Lung (tissue), 12 donors: ENCODE data around the gene MYH14. TPM values are rescaled to one million over a fixed set of nuclear protein-coding genes. Genes with fewer than 3 reads are reported as not detected.

Experiments used
- ATAC-seq: fragments of 200-7000 bp; cut with Tn5 transposase; one replicate; pipeline ENCODE4 v1.9.1; 2020; ENCODE audit warnings: moderate number of reproducible peaks; ENCODE audit not compliant: insufficient read depth, low FRiP score
- DNase-seq, 3 donors: peaks; one replicate each; pipeline ENCODE4 v3.0.0-alpha.2; 2013 to 2017
- H3K27ac ChIP-seq, 2 donors: one replicate each; pipeline ENCODE4 v1.5.1; 2013; ENCODE audit warnings: mild to moderate bottlenecking in 2 of 2, moderate library complexity in 2 of 2, control low read depth in 1 of 2, inconsistent platforms in 1 of 2, low read depth in 1 of 2, low read length in 1 of 2
- H3K27me3 ChIP-seq, 3 donors: one replicate each; pipeline ENCODE4 v1.5.1; 2013; ENCODE audit warnings: low read length in 2 of 3; ENCODE audit not compliant: control insufficient read depth in 3 of 3, insufficient read depth in 3 of 3
- H3K36me3 ChIP-seq, 4 donors: one replicate each; pipeline ENCODE4 v1.5.1; 2013; ENCODE audit warnings: low read length in 4 of 4, mild to moderate bottlenecking in 1 of 4, moderate library complexity in 1 of 4; ENCODE audit not compliant: control insufficient read depth in 4 of 4, insufficient read depth in 4 of 4
- H3K4me1 ChIP-seq, 5 donors: one replicate each; pipeline ENCODE4 v1.5.1; 2013; ENCODE audit warnings: low read length in 5 of 5, mild to moderate bottlenecking in 2 of 5, moderate library complexity in 1 of 5; ENCODE audit not compliant: control insufficient read depth in 5 of 5, insufficient read depth in 5 of 5
- H3K4me3 ChIP-seq: one replicate; pipeline ENCODE4 v1.5.1; 2013; ENCODE audit warnings: mild to moderate bottlenecking, control low read depth, moderate library complexity
- H3K9ac ChIP-seq, 2 donors: one replicate each; pipeline ENCODE4 v1.5.1; 2013; ENCODE audit warnings: low read length in 2 of 2, control low read depth in 1 of 2; ENCODE audit not compliant: insufficient read depth in 1 of 2
- H3K9me3 ChIP-seq, 4 donors: one replicate each; pipeline ENCODE4 v1.5.1; 2013; ENCODE audit warnings: low read length in 3 of 4, mild to moderate bottlenecking in 1 of 4, moderate library complexity in 1 of 4; ENCODE audit not compliant: control insufficient read depth in 4 of 4, insufficient read depth in 3 of 4
- CTCF ChIP-seq: IDR thresholded peaks from 2 replicates; pipeline ENCODE4 v1.5.1; 2012; ENCODE audit warnings: mild to moderate bottlenecking; ENCODE audit errors: control extremely low read depth, extremely low read depth
- WGBS, 2 donors: extraction: QIAGEN DNeasy Blood & Tissue Kit; methylation state at CpG; one replicate each; pipeline ENCODE4 v1.1.7; 2013; 5-methylcytosine and 5-hydroxymethylcytosine counted together
- polyA plus RNA-seq, 2 donors: library from polyadenylated mRNA; stranded (reverse); fragments of 200-250 nt; gene quantifications; one replicate each; pipeline ENCODE4 v1.2.1, GENCODE V29; 2013
- total RNA-seq, 2 donors: library from RNA; depleted of rRNA in 1 of 2; stranded (reverse); fragments of >200 nt in 1 of 2; gene quantifications; one replicate each; pipeline ENCODE4 v1.2.1, GENCODE V29; 2014 to 2021
- donor health status: control.
- donor health status: control.
- donor health status: Bipolar disorder and iron deficiency.
- donor health status: healthy.
- donor health status: DM: yes; HTN: yes; CAD: no.

MYH14 gene
- total and polyA plus RNA-seq, 4 donors = 48.3 to 159 (median 98.6) TPM

- no peak for ATAC-seq
- Histone ChIP-seq H3K4me1 (peaks cover 0 to 15% (median 5%) of the 10 kb centered on the region in 5 donors), H3K27me3 (no peaks in the 10 kb centered on the region), H3K36me3 (no peaks in the 10 kb centered on the region), H3K27ac (no peak overlapping the region), H3K9me3 (no peaks in the 10 kb centered on the region), H3K9ac (no peak overlapping the region), H3K4me3 (no peak overlapping the region)
- no peak for DNase-seq
- WGBS, 2 donors = 89 to 95% methylated on average over 5 of the region's 5 CpGs
- TF ChIP-seq CTCF = no peak
These were observed 31.7 kb upstream of the MYH14 start for GRCh38 chr19:50171752-50172151.

DNA sequence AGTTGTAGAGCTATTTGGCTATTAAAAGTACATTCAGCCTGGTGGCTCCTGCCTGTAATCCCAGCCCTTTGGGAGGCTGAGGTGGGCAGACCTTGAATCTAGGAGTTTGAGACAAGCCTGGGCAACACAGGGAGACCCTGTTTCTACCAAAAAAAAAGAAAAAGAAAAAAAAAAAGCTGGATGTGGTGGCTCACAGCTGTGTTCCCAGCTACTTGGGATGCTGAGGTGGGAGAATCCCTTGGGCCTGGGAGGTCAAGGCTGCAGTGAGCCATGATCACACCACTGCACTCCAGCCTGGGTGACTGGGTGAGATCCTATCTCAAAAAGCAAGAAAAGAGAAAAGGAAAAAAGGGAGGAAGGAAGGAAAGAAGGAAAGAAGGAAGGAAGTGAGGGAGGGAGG is 30.7 kb upstream of the MYH14 start:
- ATAC-seq (no peak), DNase-seq (no peak)
- H3K4me1 ChIP-seq = peaks cover 0 to 6% (median 0%) of the 10 kb centered on the region in 5 donors
- H3K4me3 ChIP-seq = no peak overlapping the region
- no peaks in the 10 kb centered on the region for H3K9me3 ChIP-seq
- H3K36me3 ChIP-seq = no peaks in the 10 kb centered on the region
- TF ChIP-seq CTCF = no peak
- H3K27me3 ChIP-seq = no peaks in the 10 kb centered on the region
- H3K27ac ChIP-seq = no peak overlapping the region
- no peak overlapping the region for H3K9ac ChIP-seq

DNA sequence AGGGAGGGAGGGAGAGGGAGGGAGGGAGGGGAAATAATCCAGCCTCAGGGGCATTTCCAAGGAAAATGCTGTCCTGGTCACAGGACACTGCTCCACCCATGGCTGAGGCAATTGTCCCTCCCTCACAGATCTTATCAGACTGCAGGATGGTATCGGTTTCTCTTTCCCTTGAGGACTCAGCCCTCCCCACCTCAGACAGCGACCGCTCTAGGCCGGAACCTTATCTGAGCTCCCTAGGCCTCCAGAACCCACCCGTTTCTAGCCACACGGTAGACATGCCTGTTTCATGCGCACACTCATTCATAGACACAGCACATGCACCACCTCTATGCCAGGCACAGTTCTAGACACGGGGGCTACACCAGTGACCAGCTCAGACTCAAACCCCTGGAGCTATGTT is 30.3 kb upstream of the MYH14 start:
- Histone ChIP-seq H3K4me1 (peaks cover 0 to 3% (median 0%) of the 10 kb centered on the region in 5 donors), H3K9me3 (no peaks in the 10 kb centered on the region), H3K27me3 (no peaks in the 10 kb centered on the region), H3K36me3 (no peaks in the 10 kb centered on the region), H3K4me3 (no peak overlapping the region), H3K27ac (no peak overlapping the region), H3K9ac (no peak overlapping the region)
- 54 to 59% methylated on average over 8 of the region's 8 CpGs for WGBS, 2 donors
- ATAC-seq = no peak
- no peak for DNase-seq
- TF ChIP-seq CTCF = no peak

DNA sequence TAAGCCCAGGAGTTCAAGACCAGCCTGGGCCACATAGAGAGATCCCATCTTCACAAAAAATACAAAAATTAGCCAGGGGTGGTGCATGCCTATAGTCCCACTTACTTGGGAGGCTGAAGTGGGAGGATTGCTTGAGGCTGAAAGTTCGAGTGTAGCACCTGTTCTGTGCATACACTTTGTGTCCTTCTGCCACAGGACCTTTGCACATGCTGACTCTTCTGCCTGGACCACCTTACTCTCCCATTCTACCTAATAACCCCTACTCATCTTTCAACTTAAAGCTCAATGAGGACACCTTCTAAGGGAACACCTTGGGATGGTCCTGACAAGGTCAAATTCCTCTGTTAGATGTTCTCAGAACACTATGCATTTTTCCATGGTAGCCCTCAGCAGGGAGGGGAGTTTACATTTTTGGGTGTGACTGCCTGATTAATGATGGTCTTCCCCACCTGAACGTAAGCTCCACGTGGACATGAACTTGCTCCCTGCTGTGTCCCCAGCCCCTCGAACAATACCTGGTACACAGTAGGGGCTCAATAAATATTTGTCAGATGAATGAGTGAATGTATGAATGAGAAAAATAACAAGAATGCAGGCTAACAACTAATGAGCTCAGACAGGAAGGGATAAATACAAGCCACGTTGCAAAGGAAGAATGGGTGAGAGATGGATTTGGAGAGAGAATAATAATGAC is 29.2 kb upstream of the MYH14 start:
- no peak overlapping the region for H3K4me3 ChIP-seq
- H3K4me1 ChIP-seq = peaks cover 0 to 2% (median 0%) of the 10 kb centered on the region in 5 donors
- no peak overlapping the region for H3K9ac ChIP-seq
- no peaks in the 10 kb centered on the region for H3K27me3 ChIP-seq
- no peak for DNase-seq
- H3K27ac ChIP-seq = no peak overlapping the region
- WGBS, 2 donors = 61 to 62% methylated on average over 5 of the region's 5 CpGs
- H3K9me3 ChIP-seq = no peaks in the 10 kb centered on the region
- ATAC-seq = no peak
- no peak for TF ChIP-seq CTCF
- H3K36me3 ChIP-seq = no peaks in the 10 kb centered on the region
